Stimulated activated CD4-positive, alpha-beta T cell treated with anti-CD3 and anti-CD28 coated beads, Interleukin-2, amount 100 ng/mL, for 4 hours (primary cell): ENCODE data around the gene RASA2.
A peak's percentile ranks its signal among the peaks of the same experiment; 100 is the strongest.
"Not testable (repeated sequence)": the region's sequence is repeated elsewhere in the genome, so short reads cannot be mapped to it uniquely, and the experiment has no call there.

Experiments used
- DNase-seq: peaks from one replicate; pipeline ENCODE4 v3.0.0-alpha.2; 2020; ENCODE audit warnings: low read depth

The RASA2 gene

DNA sequence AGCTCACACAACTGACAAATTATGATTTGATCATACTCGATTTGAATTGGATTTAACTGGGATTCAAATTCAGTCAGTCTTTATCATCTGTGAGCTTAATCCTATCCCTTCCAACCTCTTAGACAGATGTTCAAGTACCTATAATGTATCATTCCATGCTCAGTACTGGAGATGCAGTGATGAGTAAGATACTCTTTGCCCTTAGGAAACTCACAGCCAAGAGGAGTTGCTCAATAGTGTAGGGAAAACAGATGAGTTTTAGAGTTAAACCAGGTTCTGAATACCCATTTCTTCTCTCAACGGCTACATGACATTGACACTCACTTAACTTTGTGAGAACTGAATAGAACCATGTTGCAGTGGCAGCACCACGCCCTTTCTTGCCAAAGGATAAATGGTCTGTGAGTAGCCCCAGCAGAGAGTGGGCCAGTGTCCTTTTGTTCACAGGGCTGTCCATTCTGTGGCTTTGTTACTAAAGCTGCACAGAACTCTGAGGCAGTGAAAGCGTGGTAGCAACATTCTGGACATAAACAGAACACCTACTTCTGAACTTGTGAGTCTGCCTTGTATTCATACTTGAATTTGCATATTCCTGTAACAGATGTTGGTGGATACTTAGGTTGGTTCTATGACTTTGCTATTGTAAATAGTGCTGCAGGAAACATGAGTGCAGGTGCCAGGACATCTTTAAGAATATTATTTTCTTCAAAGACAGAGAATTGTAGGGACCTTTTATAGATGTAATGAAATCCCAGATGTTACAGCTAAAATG lies 91.6 kb downstream of the RASA2 start:
- no peak for DNase-seq

DNA sequence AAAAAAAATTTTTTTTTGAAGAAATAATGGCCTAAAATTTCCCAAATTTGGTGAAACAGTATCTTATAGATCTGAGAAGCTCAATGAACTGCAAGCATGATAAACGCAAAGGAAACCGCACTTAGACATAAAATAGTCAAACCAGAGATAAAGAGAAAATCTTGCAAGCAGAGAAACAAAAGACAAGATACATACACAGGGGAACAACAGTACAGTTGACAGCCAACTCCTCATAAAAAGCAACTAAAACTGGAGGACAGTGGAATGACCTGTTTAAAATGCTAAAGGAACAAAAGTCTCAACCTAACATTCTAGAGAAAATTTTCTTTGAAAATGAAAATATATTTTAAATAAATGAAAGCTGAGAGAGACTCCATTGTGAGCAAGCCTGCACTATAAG lies 107.5 kb downstream of the RASA2 start:
- no peak for DNase-seq

DNA sequence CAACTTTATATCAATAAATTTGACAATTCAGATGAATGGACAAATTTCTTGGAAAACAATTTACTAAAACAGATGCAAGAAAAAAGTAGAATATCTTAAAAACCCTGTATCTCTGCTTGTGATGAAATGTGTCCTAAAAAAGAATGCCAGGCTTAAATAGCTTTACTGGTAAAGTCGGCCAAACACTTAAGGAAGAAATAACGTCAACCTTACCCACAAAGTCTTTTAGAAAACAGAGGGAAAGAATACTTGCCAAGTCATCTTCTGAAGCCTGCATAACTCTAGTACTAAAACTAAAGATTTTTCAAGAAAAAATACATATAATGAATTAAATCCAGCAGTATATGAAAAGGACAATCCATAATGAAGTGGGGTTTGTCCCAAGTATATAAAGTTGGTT lies 111.1 kb downstream of the RASA2 start:
- no peak for DNase-seq

DNA sequence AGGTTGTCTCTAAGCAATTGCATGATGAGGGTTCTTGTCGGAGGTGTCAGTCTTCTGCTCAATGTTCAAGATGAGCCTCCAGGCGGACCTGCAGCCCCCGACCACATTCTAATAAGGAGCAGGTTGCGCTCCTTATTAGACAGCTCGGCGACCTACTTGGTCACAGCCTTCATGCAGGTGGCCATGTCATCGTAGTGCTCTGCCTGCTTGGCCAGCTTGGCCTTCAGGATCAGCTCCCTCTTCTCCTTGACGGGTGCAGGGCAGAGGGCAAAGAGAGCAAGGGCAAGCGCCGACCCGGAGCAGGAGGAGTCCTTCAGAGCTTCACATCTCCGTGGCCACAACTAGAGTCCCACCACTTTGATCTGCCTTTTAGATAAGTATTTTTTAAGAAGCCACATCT lies 113.5 kb downstream of the RASA2 start:
- no peak for DNase-seq

DNA sequence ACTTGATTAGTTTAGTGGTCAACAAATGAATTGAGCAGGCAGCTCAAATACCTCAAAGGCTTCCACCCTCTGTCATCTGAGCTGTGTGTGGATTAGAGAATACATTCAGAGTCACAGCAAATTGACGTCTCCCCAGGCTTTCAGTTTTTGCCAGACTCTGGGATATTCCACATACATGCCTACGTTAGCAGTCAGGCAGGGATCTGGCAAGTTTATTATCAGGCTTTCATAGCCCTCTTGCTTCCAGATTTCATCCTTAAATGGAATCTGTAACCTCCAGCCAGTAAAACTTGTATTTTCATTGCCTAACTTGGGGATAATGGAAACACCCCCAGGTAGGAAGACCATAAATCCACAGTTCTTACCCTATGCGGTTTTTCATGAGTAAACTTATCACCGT lies 115.9 kb downstream of the RASA2 start:
- DNase-seq, result no peak

DNA sequence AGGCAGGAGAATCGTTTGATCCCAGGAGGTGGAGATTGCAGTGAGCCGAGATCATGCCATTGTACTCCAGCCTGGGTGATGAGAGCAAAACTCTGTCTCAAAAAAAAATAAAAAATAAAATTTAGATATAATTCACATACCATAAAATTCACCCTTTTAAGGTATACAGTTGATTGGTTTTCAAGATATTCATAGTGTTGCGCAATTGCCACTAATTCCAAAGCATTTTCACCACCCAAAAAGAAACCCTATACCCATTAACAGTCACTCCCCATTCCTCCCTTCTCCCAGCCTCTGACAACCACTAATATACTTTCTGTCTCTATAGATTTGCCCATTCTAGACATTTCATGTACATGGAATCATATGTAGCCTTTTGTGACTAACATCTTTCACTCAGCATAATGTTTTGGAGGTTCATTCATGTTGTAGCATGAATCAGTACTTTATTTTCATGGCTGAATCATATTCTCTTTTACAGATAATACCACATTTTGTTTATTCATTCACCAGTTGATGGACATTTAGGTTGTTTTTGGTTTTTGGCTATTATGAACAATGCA lies 116.7 kb downstream of the RASA2 start:
- no peak for DNase-seq

DNA sequence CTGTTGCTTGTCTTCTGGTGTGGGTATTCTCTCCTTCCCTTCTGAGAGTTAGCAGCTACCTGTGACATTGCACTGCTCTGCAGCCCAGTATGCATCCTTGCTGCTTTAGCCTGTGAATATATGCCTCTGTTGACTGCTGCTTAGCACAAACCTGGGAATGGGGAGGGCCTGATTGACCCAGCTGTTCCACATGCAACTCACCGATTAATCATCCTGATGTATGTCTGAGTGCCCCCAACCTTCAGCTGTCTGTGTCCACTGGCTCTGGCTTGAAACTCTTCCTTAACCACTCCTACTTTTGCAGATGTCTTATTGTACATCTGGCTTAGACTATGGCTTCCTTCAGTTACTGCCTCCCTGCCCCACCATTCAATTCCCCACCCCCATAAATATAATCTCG lies 119.1 kb downstream of the RASA2 start:
- DNase-seq, result no peak

DNA sequence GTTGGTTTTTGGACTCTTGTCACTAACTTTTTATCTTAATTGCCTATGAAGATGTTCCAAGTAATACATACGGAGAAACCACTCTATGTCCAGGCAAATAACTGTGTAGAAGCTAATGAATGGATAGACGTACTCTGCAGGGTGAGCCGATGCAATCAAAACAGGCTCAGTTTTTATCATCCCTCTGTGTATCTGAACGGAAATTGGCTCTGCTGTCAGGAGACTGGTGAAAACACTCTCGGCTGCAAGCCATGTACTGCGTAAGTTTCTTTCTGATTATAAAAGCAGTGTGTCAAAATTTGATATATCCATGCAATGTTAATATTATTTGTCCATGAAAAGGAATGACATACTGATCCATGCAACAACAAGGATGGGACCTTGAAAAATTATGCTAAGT lies 121.6 kb downstream of the RASA2 start:
- DNase-seq, result no peak

DNA sequence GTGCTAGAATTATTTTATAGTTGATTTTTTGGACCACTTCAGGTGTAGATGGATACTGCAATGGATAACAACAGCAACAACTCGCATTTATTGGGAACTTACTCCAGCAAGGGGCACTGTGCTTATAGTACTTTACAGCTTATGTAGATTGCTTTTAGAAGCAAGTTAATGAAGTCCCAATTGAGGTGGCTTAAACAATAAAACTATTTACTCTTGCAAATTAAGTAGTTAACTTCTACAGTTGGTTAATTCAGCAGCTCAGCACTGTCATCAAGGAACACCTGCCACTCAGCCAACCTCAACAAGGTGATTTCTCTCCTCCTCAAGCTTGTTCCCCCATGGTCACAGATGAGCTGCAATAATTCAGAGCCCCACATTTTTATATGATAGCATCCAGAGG lies 124.1 kb downstream of the RASA2 start:
- DNase-seq, result no peak

DNA sequence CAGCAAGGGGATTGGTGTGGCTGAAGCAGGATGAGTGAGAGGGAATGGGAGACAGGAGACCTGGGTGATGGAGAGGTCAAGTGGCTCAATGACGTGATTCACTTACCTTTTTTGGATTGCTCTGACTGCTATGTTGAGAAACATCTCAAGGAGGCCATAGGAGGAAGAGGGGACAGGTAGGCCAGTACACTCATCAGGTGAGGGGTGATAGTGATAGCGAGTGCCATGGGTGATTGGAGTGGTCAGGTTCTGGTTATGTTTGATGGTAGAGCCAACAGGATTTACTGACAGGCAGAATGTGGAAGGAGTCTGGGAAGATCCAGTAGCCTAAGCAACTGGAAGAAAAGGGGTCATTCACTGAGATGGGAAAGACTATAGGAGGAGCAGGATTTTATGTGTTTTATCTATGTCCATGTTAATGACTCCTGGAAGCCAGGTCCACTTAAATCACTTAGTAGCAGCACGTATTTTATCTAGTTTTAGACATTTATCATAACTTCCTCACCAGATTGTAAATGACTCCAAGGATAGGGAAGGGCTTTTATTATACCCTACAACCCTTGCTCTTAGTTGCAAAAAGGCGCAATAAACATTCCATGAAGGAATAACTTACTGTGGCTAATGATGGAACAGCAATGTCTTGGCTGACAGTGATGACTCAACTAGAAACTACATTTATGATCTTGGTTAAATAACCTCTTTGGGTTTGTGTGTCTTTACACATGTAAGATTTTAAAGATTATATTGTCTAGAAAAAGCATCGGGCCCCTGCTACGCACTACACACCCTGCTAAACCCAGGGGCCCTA lies 131.5 kb downstream of the RASA2 start:
- DNase-seq, result no peak

DNA sequence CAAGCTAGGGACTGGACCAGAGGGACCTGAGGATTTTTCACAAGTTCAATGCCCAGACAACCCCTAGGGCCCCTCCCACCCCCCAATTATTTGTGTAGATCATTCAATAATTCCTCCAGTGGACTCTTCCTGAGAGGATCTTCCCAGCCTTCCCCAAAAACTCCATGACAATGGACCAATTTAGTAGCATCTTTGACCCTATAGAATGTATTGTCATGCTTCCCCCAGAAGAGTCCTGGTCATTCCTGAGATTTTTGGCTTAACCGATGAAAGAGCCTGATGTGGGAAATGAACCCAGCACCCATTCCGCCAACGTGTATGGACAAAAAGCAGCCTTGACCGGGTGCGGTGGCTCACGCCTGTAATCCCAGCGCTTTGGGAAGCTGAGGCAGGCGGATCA lies 132.1 kb downstream of the RASA2 start:
- DNase-seq, result no peak

DNA sequence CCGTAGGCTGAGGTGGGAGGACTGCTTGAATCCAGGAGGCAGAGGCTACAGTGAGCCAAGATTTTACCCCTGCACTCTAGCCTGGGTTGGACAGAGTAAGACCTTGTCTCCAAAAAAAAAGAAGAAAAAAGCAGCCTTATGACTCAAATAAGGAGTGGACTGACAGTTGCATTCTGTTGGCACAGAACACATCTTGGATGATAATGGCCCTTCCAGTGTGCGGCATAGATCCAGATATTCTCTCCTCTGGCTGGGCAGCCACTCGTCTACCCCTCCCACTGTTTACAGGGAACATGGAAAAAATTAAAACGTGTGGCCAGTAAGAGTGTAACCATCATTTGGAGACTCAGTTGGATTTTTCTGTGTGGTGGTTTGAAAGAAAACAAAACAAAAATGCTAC lies 132.6 kb downstream of the RASA2 start:
- DNase-seq, result no peak

DNA sequence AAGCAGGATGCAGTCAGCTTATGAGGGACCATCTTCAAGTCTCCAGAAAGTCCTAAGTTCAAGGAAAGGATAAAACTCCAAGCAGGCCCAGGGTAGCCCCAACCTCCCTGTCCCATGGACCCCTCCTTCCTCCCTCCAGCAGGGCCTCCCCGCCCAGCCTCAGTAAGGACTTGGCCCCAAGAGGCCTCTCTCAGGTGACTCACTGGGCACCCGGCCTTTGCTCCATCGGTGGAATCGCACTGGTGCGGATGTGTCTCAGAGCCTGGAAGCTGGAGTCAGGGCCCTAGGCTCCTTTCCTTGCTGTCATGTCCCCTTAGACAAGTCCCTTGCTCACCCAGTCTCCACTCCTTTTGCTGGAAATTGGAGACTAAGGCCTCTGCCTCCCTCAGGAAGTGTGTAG lies 136.9 kb downstream of the RASA2 start:
- DNase-seq, result no peak

DNA sequence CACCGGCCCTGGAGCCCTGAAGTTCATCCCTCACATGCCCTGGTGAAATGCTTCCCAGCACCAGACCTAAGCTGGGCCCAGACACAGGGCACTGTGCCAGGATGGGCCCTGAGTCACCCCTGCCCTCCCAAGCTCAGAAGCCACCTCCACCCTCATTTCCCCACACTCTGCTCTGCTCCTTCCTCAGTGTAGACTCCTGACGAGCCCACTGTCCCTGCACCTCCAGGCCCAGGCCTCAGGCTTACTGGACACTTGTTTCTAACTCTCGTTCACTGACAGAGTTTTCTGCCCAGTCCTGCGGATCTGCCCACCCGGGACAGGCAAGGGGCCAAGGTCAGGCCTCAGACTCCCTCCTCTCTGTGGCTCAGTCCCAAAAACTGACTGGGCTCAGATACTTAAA lies 138.7 kb downstream of the RASA2 start:
- DNase-seq, result no peak

DNA sequence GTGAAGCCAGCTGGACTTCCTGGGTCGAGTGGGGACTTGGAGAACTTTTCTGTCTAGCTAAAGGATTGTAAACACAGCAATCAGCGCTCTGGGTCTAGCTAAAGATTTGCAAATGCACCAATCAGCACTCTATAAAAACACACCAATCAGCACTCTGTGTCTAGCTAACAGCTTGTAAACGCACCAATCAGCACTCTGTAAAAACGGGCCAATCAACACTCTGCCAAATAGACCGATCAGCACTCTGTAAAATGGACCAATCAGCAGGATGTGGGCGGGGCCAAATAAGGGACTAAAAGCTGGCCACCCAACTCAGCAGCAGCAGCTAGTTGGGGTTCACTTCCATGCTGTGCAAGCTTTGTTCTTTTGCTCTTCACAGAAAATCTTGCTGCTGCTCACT lies 141.5 kb downstream of the RASA2 start:
- DNase-seq, result not testable (repeated sequence)

DNA sequence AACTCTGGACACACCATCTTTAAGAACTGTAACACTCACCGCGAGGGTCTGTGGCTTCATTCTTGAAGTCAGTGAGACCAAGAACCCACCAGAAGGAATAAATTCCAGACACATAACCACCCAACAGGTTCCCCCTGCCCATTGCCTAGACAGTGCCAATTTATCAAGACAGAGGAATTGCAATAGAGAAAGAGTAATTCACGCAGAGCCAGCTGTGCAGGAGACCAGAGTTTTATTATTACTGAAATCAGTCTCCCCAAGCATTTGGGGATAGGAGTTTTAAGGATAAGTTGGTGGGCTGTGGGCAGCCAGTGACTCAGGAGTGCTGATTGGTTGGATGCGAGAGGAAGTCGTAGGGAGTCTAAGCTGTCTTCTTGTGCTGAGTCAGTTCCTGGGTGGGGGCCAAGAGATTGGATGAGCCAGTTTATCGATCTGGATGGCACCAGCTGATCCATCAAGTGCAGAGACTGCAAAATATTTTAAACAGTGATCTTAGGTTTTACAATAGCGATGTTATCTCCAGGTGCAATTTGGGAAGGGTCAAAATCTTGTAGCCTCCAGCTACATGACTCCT lies 142.1 kb downstream of the RASA2 start:
- DNase-seq, result not testable (repeated sequence)

DNA sequence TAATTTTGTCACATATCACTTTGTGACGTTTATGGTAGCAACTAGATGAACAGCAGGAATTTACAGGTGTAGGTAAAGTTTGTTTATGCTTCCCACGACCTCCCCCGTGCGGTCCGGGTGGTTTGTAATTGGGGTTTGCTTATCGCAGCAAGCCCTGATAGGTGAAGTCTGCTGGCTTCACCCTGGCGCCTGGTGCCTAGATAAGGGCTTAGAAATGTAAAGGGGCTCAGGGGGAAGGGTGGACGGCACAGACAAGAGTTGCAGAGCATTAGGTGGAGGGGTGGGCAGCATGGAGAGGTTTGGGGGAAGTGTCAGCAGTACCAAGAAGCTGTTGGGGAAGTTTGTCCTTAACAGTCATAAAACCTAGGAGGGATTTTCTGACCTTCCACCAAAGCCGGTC lies 143.1 kb downstream of the RASA2 start:
- DNase-seq, result no peak

DNA sequence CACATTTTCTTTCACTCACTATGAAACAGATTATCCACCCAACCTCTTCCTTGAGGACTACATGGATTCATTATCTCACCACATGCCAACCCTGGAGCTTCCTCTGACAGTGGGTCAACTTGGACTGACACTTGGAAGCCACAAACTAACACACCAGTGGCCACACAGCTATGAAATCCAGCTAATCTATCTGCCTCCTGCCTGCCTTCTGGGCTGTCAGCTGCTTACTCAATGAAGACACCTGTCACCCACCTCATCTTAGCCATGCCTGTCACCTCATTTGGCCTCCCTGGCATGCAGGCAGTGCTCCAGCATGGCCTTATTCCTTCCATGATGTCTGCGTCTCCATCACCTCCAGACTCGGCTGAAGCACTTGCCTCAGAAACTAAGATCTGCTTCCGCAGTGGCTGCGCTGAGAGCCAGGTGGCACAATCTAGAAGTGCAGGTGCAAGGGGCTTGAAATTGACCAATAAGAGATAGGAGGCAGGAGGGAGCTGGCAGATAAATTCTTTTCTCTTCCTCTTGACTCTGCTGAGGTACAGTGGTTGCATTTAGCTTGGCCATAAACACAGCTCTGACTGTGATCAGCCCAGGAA lies 146.1 kb downstream of the RASA2 start:
- no peak for DNase-seq

DNA sequence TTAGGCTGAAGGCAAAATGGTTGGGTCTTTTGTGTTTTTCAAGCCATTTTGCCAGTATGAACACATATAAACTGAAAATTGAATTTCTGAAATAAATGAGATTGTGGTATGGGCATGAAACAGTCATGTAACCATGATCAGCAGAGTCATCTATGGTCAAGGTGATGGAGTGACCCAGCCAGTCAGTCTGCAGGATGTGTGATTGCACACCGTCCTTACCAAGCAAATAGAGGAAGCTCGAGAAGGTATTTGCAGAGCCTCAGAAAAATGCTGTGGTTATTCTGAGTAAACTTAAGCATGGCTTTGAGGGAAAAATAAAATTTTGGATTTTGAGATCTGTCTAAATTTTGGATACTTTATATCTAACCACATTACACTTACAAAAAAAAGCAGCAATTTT lies 155.4 kb downstream of the RASA2 start:
- no peak for DNase-seq

DNA sequence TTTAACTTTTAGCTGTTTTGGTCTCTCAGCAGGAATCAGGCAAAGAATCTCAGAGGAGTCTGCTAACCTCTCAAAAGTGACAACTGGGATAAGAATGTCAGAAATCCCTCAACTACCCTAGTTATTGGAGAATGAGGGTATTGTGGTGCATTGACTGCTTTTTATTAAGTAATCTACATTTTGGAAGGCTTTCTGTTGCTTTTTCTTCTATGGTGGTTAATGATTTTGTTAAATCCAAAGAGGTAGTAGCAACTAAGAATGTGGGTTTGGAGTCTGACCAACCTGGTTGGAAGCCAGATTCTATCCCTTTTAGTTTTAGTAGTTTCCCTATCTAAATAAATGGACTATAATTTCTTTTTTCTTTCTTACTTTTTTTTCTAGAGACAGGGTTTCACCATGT lies 156.6 kb downstream of the RASA2 start:
- DNase-seq, result no peak

DNA sequence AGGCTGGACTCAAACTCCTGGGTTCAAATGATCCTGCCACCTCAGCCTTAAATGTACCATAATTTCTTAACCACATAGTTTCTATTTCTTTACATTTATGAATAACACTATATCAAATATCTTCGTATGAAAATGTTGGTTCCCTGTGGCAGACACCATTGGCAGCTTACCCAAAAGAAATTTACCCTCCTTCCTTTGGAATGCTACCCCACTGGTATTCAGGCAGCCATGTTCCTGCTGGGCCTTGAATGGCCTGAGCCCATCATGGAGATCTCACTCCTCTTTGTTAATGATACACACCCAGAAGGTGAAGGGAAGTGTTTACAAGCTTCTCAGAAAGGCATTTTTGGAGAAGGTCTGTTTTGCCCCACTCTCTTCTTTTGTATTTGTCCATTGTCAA lies 157.0 kb downstream of the RASA2 start:
- DNase-seq, result no peak

DNA sequence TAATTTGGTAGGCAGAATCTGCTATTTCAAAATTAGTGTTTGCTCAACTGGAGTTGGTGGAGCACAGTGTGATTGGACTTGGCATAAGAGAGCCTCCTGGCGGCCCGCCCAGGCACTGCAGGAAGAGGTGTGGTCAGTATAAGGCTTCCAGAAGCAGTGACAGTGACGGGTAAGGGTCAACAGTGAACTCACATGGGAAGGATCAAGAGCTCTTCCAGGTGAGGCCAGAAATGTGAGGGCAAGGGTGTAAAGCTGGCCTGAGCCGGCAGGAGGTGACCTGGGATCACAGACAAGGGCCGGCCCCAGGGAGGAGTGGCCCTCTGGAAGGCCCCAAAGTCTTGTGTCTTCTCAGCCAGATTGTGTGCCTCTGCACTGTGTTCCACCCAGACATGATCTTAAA lies 158.1 kb downstream of the RASA2 start:
- peak; percentile 19 for DNase-seq
